ENCODE data around the gene WDR31.
"Not testable (repeated sequence)": the region's sequence is repeated elsewhere in the genome, so short reads cannot be mapped to it uniquely, and the experiment has no call there.

The WDR31 gene

GRCh38 chr9:113340011-113340699, at the start of gene WDR31:
Gene WDR31, minus strand, starts transcription at chr9:113340275. Its CDS starts 8,253 bp downstream, at chr9:113332022.
- peak; percentile 95 for DNase-seq (ENCODE audit: low spot score)

GRCh38 chr9:113389451-113389850, 49.4 kb upstream of the WDR31 start:
- DNase-seq (ENCODE audit: low spot score) = no peak

- no peak for DNase-seq (ENCODE audit: low spot score)
Observed at GRCh38 chr9:113388833-113389232, 48.8 kb upstream of the WDR31 start.

GRCh38 chr9:113387560-113388230, 47.6 kb upstream of the WDR31 start:
- no peak for DNase-seq (ENCODE audit: low spot score)

GRCh38 chr9:113386571-113387393, 46.7 kb upstream of the WDR31 start:
- DNase-seq (ENCODE audit: low spot score) = no peak

- no peak for DNase-seq (ENCODE audit: low spot score)
Observed at GRCh38 chr9:113381909-113382411, 41.9 kb upstream of the WDR31 start.

- DNase-seq (ENCODE audit: low spot score) = not testable (repeated sequence)
Observed at GRCh38 chr9:113381441-113381840, 41.4 kb upstream of the WDR31 start.

- DNase-seq (ENCODE audit: low spot score) = no peak
Observed at GRCh38 chr9:113380869-113381378, 40.8 kb upstream of the WDR31 start.

GRCh38 chr9:113379829-113380210, 39.7 kb upstream of the WDR31 start:
- not testable (repeated sequence) for DNase-seq (ENCODE audit: low spot score)

- DNase-seq (ENCODE audit: low spot score) = not testable (repeated sequence)
Observed at GRCh38 chr9:113379094-113379828, 39.2 kb upstream of the WDR31 start.

GRCh38 chr9:113376634-113377567, 36.8 kb upstream of the WDR31 start, which contains the start of gene HDHD3:
Gene HDHD3, minus strand, starts transcription at chr9:113376986. Its CDS starts 2,632 bp downstream, at chr9:113374354.
- DNase-seq (ENCODE audit: low spot score) = peak; percentile 96

GRCh38 chr9:113375057-113376023, 35.3 kb upstream of the WDR31 start:
- no peak for DNase-seq (ENCODE audit: low spot score)

- no peak for DNase-seq (ENCODE audit: low spot score)
Observed at GRCh38 chr9:113373676-113374392, 33.8 kb upstream of the WDR31 start.

GRCh38 chr9:113373256-113373655, 33.2 kb upstream of the WDR31 start:
- DNase-seq (ENCODE audit: low spot score) = no peak

GRCh38 chr9:113372059-113372458, 32.0 kb upstream of the WDR31 start:
- no peak for DNase-seq (ENCODE audit: low spot score)

- no peak for DNase-seq (ENCODE audit: low spot score)
Observed at GRCh38 chr9:113370806-113371325, 30.8 kb upstream of the WDR31 start.

GRCh38 chr9:113369855-113370140, 29.7 kb upstream of the WDR31 start:
- no peak for DNase-seq (ENCODE audit: low spot score)
